H1 (cell line): ENCODE results near the gene CDC45. TPM values are rescaled to one million over a fixed set of nuclear protein-coding genes. Genes with fewer than 3 reads are reported as not detected.

ENCODE experiments used
- CBX5 ChIP-seq: fragments of 300-800, 300-1000 bp; sonication (generic); IDR thresholded peaks from 2 replicates; pipeline ENCODE4 v1.7.1; 2016; ENCODE audit warnings: antibody characterized with exemption, low read length, low read depth
- CHD7 ChIP-seq: fragments of 300-600 bp; sonication (generic); IDR thresholded peaks from 2 replicates; pipeline ENCODE4 v1.7.1; 2012; ENCODE audit warnings: low read length, moderate library complexity, mild to moderate bottlenecking, inconsistent platforms; ENCODE audit not compliant: insufficient replicate concordance
- HDAC2 ChIP-seq, 2 experiments: fragments of 300-600 bp in 1 of 2; sonication (generic) in 1 of 2; IDR thresholded peaks; 2 replicates each; pipeline ENCODE4 v1.6.1; 2011 to 2012; ENCODE audit warnings: low read depth in 2 of 2, low read length in 2 of 2, mild to moderate bottlenecking in 2 of 2, moderate library complexity in 2 of 2, borderline replicate concordance in 1 of 2, inconsistent platforms in 1 of 2
- KDM4A ChIP-seq: IDR thresholded peaks from one replicate; pipeline ENCODE4 v1.7.1; 2012; ENCODE audit warnings: low read depth, mild to moderate bottlenecking, moderate library complexity, low read length, inconsistent platforms; ENCODE audit not compliant: severe bottlenecking
- MAFK ChIP-seq: IDR thresholded peaks from 2 replicates; pipeline ENCODE4 v1.6.1; 2012; ENCODE audit warnings: low read depth, mild to moderate bottlenecking, improper control_type of control experiment, low read length
- polyA plus RNA-seq, 7 experiments: library from polyadenylated mRNA; depleted of rRNA in 3 of 7; stranded (reverse) in 5 of 7; unstranded in 2 of 7; fragments of >200 nt in 5 of 7; fragments of 200-250 nt in 2 of 7; gene quantifications; 1 replicate in 5 of 7; 2 replicates in 1 of 7; 4 replicates in 1 of 7; pipeline versions ENCODE4 v1.2.1 to v1.2.3, GENCODE V29; 2011 to 2013; ENCODE audit warnings: missing spikeins in 2 of 7, mixed read lengths in 2 of 7
- total RNA-seq: library from RNA; stranded (reverse); fragmentation: NEBNext Ultra II Directional; extraction: Animal tissue kit (Norgen Biotek cat#: 25700); gene quantifications from 2 replicates; pipeline ENCODE4 v1.2.1, GENCODE V29; 2021

CDC45 gene
- total and polyA plus RNA-seq, 2 of the 8 experiments (the other 6 are each of a cell fraction or from before 2014, with no cell fraction given): 31.9 to 37.7 TPM

- peak; percentile 67 for TF ChIP-seq KDM4A
- TF ChIP-seq MAFK: no peak
- TF ChIP-seq HDAC2 (IDR thresholded peaks at IDR 0.05; ENCODE audit: borderline replicate concordance in 1 of 2, low read depth in 2 of 2, low read length in 2 of 2): peak in 1 of 2 experiments; percentile 93; a peak in 1 of 4 replicates
- no peak for TF ChIP-seq CHD7
- no peak for TF ChIP-seq CBX5
These were observed at the start of gene CDC45 (continued) for GRCh38 chr22:19479355-19480172.
